HG03175 (cell line): ENCODE data around the gene FAM229B.
"Not testable (repeated sequence)": the region's sequence is repeated elsewhere in the genome, so short reads cannot be mapped to it uniquely, and the experiment has no call there.

ENCODE experiments used
- ATAC-seq: cut with Tn5 transposase; IDR thresholded peaks from one replicate; pipeline ENCODE4 v1.9.1; 2021; ENCODE audit warnings: mild to moderate bottlenecking, moderate library complexity; ENCODE audit not compliant: unreplicated experiment

The FAM229B gene

GRCh38 chr6:112087136-112087911, at the start of gene FAM229B, which contains the start of gene TUBE1:
Gene FAM229B, plus strand, starts transcription at chr6:112087591. Its CDS starts 11,693 bp downstream, at chr6:112099284.
Gene TUBE1, minus strand, starts transcription at chr6:112087482. Its CDS starts 48 bp downstream, at chr6:112087434.
- ATAC-seq = peak; percentile 97

GRCh38 chr6:112037783-112038216, 49.6 kb upstream of the FAM229B start:
- no peak for ATAC-seq

GRCh38 chr6:112038268-112038667, 49.1 kb upstream of the FAM229B start:
- no peak for ATAC-seq

- no peak for ATAC-seq
These were observed 48.5 kb upstream of the FAM229B start for GRCh38 chr6:112038756-112039430.

GRCh38 chr6:112039431-112039770, 48.0 kb upstream of the FAM229B start:
- ATAC-seq = no peak

GRCh38 chr6:112040956-112041355, 46.4 kb upstream of the FAM229B start:
- ATAC-seq = no peak

GRCh38 chr6:112041535-112041934, 45.9 kb upstream of the FAM229B start:
- no peak for ATAC-seq

GRCh38 chr6:112043032-112044007, 44.1 kb upstream of the FAM229B start:
- ATAC-seq = peak; percentile 94

- ATAC-seq = no peak
These were observed 43.2 kb upstream of the FAM229B start for GRCh38 chr6:112044196-112044595.

GRCh38 chr6:112044856-112045255, 42.5 kb upstream of the FAM229B start:
- no peak for ATAC-seq

- ATAC-seq = not testable (repeated sequence)
These were observed 39.9 kb upstream of the FAM229B start for GRCh38 chr6:112047523-112047922.

- ATAC-seq = no peak
These were observed 38.2 kb upstream of the FAM229B start for GRCh38 chr6:112049026-112049799.

GRCh38 chr6:112049996-112050395, 37.4 kb upstream of the FAM229B start:
- no peak for ATAC-seq

- no peak for ATAC-seq
These were observed 37.0 kb upstream of the FAM229B start for GRCh38 chr6:112050429-112050828.

- ATAC-seq = not testable (repeated sequence)
These were observed 36.1 kb upstream of the FAM229B start for GRCh38 chr6:112051251-112051740.

- ATAC-seq = no peak
These were observed 33.4 kb upstream of the FAM229B start, which contains the start of gene CCN6 for GRCh38 chr6:112054001-112054400. Gene CCN6, plus strand, starts transcription at chr6:112054104. Its CDS starts 254 bp downstream, at chr6:112054358.

- no peak for ATAC-seq
These were observed 32.7 kb upstream of the FAM229B start for GRCh38 chr6:112054555-112055190.

GRCh38 chr6:112058243-112059032, 29.0 kb upstream of the FAM229B start:
- no peak for ATAC-seq

- ATAC-seq = no peak
These were observed 25.8 kb upstream of the FAM229B start for GRCh38 chr6:112061605-112062004.
